ENCODE results near the gene FAM3A. TPM values are rescaled to one million over a fixed set of nuclear protein-coding genes. Genes with fewer than 3 reads are reported as not detected.

FAM3A gene
- total RNA-seq, 1 experiment from 2014 or later = 88.8 TPM

GRCh38 chrX:154458116-154458953, 57.7 kb downstream of the FAM3A start, which contains the start of gene PLXNA3:
PLXNA3 (plus strand) TSS chrX:154458281; CDS start chrX:154460184, 1,903 bp downstream.
- TF ChIP-seq POLR2AphosphoS5 (IDR thresholded peaks at IDR 0.05; ENCODE audit: low read depth, low read length) (peak; percentile 59; the same call in 1 of the 2 replicates), SIN3A (IDR thresholded peaks at IDR 0.05; ENCODE audit: borderline replicate concordance, insufficient read depth, low read depth, low read length) (peak; percentile 85; the same call in 1 of the 2 replicates), TCF7L2 (IDR thresholded peaks at IDR 0.05; ENCODE audit: low read depth, low read length) (no peak), CTCF (IDR thresholded peaks at IDR 0.05) (no peak), REST (IDR thresholded peaks at IDR 0.05; ENCODE audit: insufficient read depth in 1 of 2, low read depth in 2 of 2, low read length in 1 of 2) (no peak)
- Histone ChIP-seq H3K27ac (ENCODE audit: low read length) (peak within 1 kb of the TSS; percentile 85), H3K4me3 (ENCODE audit: low read depth in 2 of 2, low read length in 2 of 2) (peak within 1 kb of the TSS; percentile 78 to 89), H3K4me1 (ENCODE audit: control insufficient read depth, insufficient read depth, low read length) (peaks cover 5% of the 10 kb centered on the region), H3K9me3 (ENCODE audit: control insufficient read depth, insufficient read depth, low read depth, low read length) (no peaks in the 10 kb centered on the region), H3K27me3 (ENCODE audit: control insufficient read depth, insufficient read depth, low read length) (no peaks in the 10 kb centered on the region), H3K36me3 (ENCODE audit: control insufficient read depth, insufficient read depth, low read length) (no peaks in the 10 kb centered on the region)
- CTCF ChIA-PET = no interaction called here
- DNase-seq (ENCODE audit: low read depth, low spot score) (no peak), ATAC-seq (peak; percentile 80)
- BruUV-seq (replicated peaks) = TSS peak; percentile 68
- in situ Hi-C loops (cut with HindIII; ENCODE audit: low pct_unique_long_range_greater_than_20kb, low sequenced_read_pairs) (no loop called here), intact Hi-C loops (cut with micrococcal nuclease; ENCODE audit: unreplicated experiment) (no loop called here)
- POLR2A ChIA-PET = no interaction called here

DNA sequence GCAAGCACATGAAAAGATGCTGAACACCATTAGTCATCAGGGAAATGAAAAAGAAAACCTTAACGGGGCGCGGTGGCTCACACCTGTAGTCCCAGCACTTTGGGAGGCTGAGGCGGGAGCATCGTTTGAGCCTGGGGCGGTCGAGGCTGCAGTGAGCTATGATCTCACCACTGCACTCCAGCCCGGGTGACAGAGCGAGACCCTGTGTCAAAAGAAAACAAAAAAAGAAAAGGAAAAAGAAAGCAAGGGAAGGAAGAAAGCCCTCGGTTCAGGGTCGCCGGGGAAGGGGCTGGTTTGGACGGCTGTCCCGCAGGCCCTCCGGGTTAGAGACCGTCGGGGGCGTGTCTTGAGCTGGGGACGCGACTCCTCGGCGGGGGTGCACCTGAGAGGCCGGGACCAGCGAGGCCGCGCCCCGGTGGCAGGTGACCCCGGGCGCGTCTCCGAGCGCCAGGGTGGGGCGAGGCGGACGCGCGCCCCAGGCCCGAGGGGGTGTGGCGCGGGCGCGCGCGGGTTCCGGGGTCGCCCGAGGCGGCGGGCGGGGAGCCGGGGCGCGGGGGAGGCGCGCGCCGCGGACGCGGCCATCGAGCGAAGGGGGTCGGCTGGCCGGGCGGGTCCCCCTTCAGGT, 58.4 kb downstream of the FAM3A start:
- Histone ChIP-seq H3K27me3 (ENCODE audit: control insufficient read depth, insufficient read depth, low read length) (no peaks in the 10 kb centered on the region), H3K27ac (ENCODE audit: low read length) (peak overlapping the region; percentile 69), H3K36me3 (ENCODE audit: control insufficient read depth, insufficient read depth, low read length) (no peaks in the 10 kb centered on the region), H3K4me3 (ENCODE audit: low read depth in 2 of 2, low read length in 2 of 2) (peak overlapping the region; percentile 65 to 78), H3K9me3 (ENCODE audit: control insufficient read depth, insufficient read depth, low read depth, low read length) (no peaks in the 10 kb centered on the region), H3K4me1 (ENCODE audit: control insufficient read depth, insufficient read depth, low read length) (peaks cover 5% of the 10 kb centered on the region)
- intact Hi-C loops (cut with micrococcal nuclease; ENCODE audit: unreplicated experiment) = no loop called here
- BruUV-seq (replicated peaks) = no TSS peak
- TF ChIP-seq CTCF (IDR thresholded peaks at IDR 0.05) (no peak), SIN3A (IDR thresholded peaks at IDR 0.05; ENCODE audit: borderline replicate concordance, insufficient read depth, low read depth, low read length) (0 out of 2 replicates have a peak, but pooled peaks have one; percentile 30), TCF7L2 (IDR thresholded peaks at IDR 0.05; ENCODE audit: low read depth, low read length) (no peak), REST (IDR thresholded peaks at IDR 0.05; ENCODE audit: insufficient read depth in 1 of 2, low read depth in 2 of 2, low read length in 1 of 2) (no peak), POLR2AphosphoS5 (IDR thresholded peaks at IDR 0.05; ENCODE audit: low read depth, low read length) (0 out of 2 replicates have a peak, but pooled peaks have one; percentile 2)
- ATAC-seq (peak; percentile 62), DNase-seq (ENCODE audit: low read depth, low spot score) (no peak)
- CTCF ChIA-PET = no interaction called here
- POLR2A ChIA-PET = interaction anchor here (0.6 kb wide), 1 partner anchor 270 kb away, joined by 4 read pairs; no protein-coding TSS in a partner anchor
- in situ Hi-C loops (cut with HindIII; ENCODE audit: low pct_unique_long_range_greater_than_20kb, low sequenced_read_pairs) = no loop called here
